Glutamatergic neuron (in vitro differentiated cells): ENCODE data around the gene SH2D2A. TPM values are rescaled to one million over a fixed set of nuclear protein-coding genes. Genes with fewer than 3 reads are reported as not detected.

Source experiments
- DNase-seq: peaks from one replicate; pipeline ENCODE4 v3.0.0; 2022
- H3K27ac Mint-ChIP-seq: one replicate; pipeline ENCODE4 v1.8.0; 2020; ENCODE audit warnings: mild to moderate bottlenecking, mixed read lengths, inconsistent platforms; ENCODE audit not compliant: unreplicated experiment
- H3K27me3 Mint-ChIP-seq: one replicate; pipeline ENCODE4 v1.8.0; 2020; ENCODE audit warnings: mild to moderate bottlenecking, moderate library complexity, mixed read lengths, inconsistent platforms; ENCODE audit not compliant: unreplicated experiment
- H3K36me3 Mint-ChIP-seq: one replicate; pipeline ENCODE4 v1.8.0; 2020; ENCODE audit warnings: mild to moderate bottlenecking, mixed read lengths, inconsistent platforms; ENCODE audit not compliant: unreplicated experiment
- H3K4me1 Mint-ChIP-seq: one replicate; pipeline ENCODE4 v1.8.0; 2020; ENCODE audit warnings: mild to moderate bottlenecking, low read depth, mixed read lengths, inconsistent platforms; ENCODE audit not compliant: unreplicated experiment
- H3K4me3 Mint-ChIP-seq: one replicate; pipeline ENCODE4 v1.8.0; 2020; ENCODE audit warnings: mild to moderate bottlenecking, mixed read lengths, inconsistent platforms; ENCODE audit not compliant: unreplicated experiment
- H3K9me3 Mint-ChIP-seq: one replicate; pipeline ENCODE4 v1.8.0; 2020; ENCODE audit warnings: mild to moderate bottlenecking, moderate library complexity, mixed read lengths, inconsistent platforms; ENCODE audit not compliant: unreplicated experiment
- CTCF ChIP-seq: fragments of 200-600 bp; sonication (generic); IDR thresholded peaks from one replicate; pipeline ENCODE4 v1.5.0; 2021; ENCODE audit not compliant: partially characterized antibody, unreplicated experiment
- total RNA-seq: library from RNA; stranded (reverse); fragmentation: NEBNext Ultra II Directional; extraction: Animal tissue kit (Norgen Biotek cat#: 25700); gene quantifications from one replicate; pipeline ENCODE4 v1.2.1, GENCODE V29; 2021; ENCODE audit not compliant: unreplicated experiment

Gene SH2D2A
- total RNA-seq, 1 donor from 2014 or later: 0.86 TPM

- Mint-ChIP-seq H3K36me3 (peaks cover 6% of the 10 kb centered on the region), H3K4me3 (no peak overlapping the region), H3K4me1 (peaks cover 17% of the 10 kb centered on the region), H3K9me3 (peaks cover 11% of the 10 kb centered on the region), H3K27me3 (peaks cover 35% of the 10 kb centered on the region), H3K27ac (peak overlapping the region; percentile 33)
- DNase-seq: no peak
- TF ChIP-seq CTCF: no peak
These were observed 24.7 kb upstream of the SH2D2A start for GRCh38 chr1:156841295-156841855.

DNA sequence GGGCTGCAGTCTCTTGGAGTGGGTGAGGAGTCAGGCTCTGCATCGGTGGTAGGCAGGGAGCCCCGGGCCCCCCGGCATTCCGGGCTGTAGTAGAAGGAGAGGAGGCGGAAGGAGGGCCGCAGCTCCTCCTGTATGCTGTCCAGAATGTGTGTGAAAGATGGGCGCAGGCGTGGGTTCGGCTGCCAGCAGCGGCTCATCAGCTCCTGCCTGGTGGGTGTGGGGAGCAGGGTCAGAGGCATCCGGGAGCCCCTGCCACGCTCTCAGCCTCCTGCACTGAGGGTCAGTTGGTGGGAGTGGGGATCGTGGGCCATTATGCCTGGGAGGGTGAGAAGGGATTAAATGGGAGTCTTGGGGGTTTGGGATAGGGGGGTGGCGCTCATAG, 24.2 kb upstream of the SH2D2A start:
- peaks cover 31% of the 10 kb centered on the region for H3K27me3 Mint-ChIP-seq
- H3K4me3 Mint-ChIP-seq: no peak overlapping the region
- peaks cover 6% of the 10 kb centered on the region for H3K36me3 Mint-ChIP-seq

GRCh38 chr1:156840186-156840897, 23.7 kb upstream of the SH2D2A start:
- no peak for TF ChIP-seq CTCF
- no peak for DNase-seq
- Mint-ChIP-seq H3K4me1 (peaks cover 15% of the 10 kb centered on the region), H3K9me3 (peaks cover 8% of the 10 kb centered on the region), H3K27me3 (peaks cover 29% of the 10 kb centered on the region), H3K4me3 (no peak overlapping the region), H3K36me3 (peaks cover 6% of the 10 kb centered on the region), H3K27ac (no peak overlapping the region)

More for the DNA sequence above, 24.2 kb upstream of the SH2D2A start:
- no peak for DNase-seq
- Mint-ChIP-seq H3K27ac (peak overlapping the region; percentile 33), H3K9me3 (peaks cover 8% of the 10 kb centered on the region), H3K4me1 (peaks cover 17% of the 10 kb centered on the region)
- no peak for TF ChIP-seq CTCF

GRCh38 chr1:156839426-156840109, 22.9 kb upstream of the SH2D2A start:
- Mint-ChIP-seq H3K27ac (no peak overlapping the region), H3K9me3 (peaks cover 8% of the 10 kb centered on the region), H3K36me3 (peaks cover 6% of the 10 kb centered on the region), H3K27me3 (peaks cover 25% of the 10 kb centered on the region), H3K4me1 (peaks cover 20% of the 10 kb centered on the region), H3K4me3 (peak overlapping the region; percentile 26)
- peak; percentile 55 for DNase-seq
- no peak for TF ChIP-seq CTCF

DNA sequence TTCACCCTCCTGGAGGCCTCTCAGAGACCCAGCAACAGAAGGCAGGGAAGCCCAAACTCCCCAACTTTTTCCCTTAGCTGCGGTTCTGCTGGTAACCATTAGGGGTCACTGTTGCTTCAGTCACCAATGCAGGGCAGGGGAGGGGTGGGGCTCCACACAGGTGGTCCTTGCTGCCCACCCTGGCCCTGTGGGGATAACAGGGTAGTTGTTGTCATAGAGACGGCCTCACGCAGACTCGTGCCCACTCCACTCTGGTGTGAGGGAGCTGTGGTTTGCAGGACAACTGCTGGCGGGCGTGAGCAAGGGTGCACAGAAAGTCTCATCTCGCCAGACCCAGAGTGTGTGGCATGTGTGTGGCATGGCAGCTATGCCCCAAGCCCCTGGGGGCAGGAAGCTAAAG, 22.3 kb upstream of the SH2D2A start:
- peaks cover 6% of the 10 kb centered on the region for H3K36me3 Mint-ChIP-seq
- H3K4me3 Mint-ChIP-seq: no peak overlapping the region
- peaks cover 8% of the 10 kb centered on the region for H3K9me3 Mint-ChIP-seq
- TF ChIP-seq CTCF: peak; percentile 96
- H3K27ac Mint-ChIP-seq: no peak overlapping the region
- peaks cover 24% of the 10 kb centered on the region for H3K27me3 Mint-ChIP-seq
- peak; percentile 63 for DNase-seq
- H3K4me1 Mint-ChIP-seq: peaks cover 20% of the 10 kb centered on the region
